HG02852 (cell line): Measurements from ENCODE around the gene PACC1.
"Not testable (repeated sequence)": the region's sequence is repeated elsewhere in the genome, so short reads cannot be mapped to it uniquely, and the experiment has no call there.

Experiments
- ATAC-seq: cut with Tn5 transposase; IDR thresholded peaks from one replicate; pipeline ENCODE4 v1.9.1; 2021; ENCODE audit warnings: mild to moderate bottlenecking, moderate library complexity; ENCODE audit not compliant: unreplicated experiment

Gene PACC1

GRCh38 chr1:212344905-212345304, 69.8 kb downstream of the PACC1 start:
- no peak for ATAC-seq

- ATAC-seq, result no peak
Observed at GRCh38 chr1:212341090-212341489, 73.6 kb downstream of the PACC1 start.

- ATAC-seq, result no peak
Observed at GRCh38 chr1:212329105-212329504, 85.6 kb downstream of the PACC1 start.

- ATAC-seq, result no peak
Observed at GRCh38 chr1:212328248-212328647, 86.4 kb downstream of the PACC1 start.

GRCh38 chr1:212326541-212326940, 88.1 kb downstream of the PACC1 start:
- ATAC-seq, result no peak

- ATAC-seq, result no peak
Observed at GRCh38 chr1:212323066-212323465, 91.6 kb downstream of the PACC1 start.

GRCh38 chr1:212321031-212321430, 93.7 kb downstream of the PACC1 start:
- ATAC-seq, result not testable (repeated sequence)

GRCh38 chr1:212317916-212318315, 96.8 kb downstream of the PACC1 start:
- no peak for ATAC-seq

GRCh38 chr1:212315907-212316306, 98.8 kb downstream of the PACC1 start:
- ATAC-seq, result no peak

- ATAC-seq, result no peak
Observed at GRCh38 chr1:212315184-212315583, 99.5 kb downstream of the PACC1 start.
